Loucy (cell line): ENCODE measurements around the gene CELF2.

ENCODE experiments used
- H2AFZ ChIP-seq: fragments of 200-600 bp; sonication (generic); 2 replicates; pipeline ENCODE4 v1.6.0; 2016; ENCODE audit warnings: antibody characterized with exemption, mild to moderate bottlenecking, low read length, moderate library complexity
- H3F3A ChIP-seq: fragments of 200-600 bp; 2 replicates; pipeline ENCODE4 v1.6.0; 2016; ENCODE audit warnings: antibody characterized with exemption, low read depth, mild to moderate bottlenecking
- H3K27me3 ChIP-seq: fragments of 200-600 bp; sonication (generic); 2 replicates; pipeline ENCODE4 v1.6.1; 2014; ENCODE audit warnings: low read length, mild to moderate bottlenecking; ENCODE audit not compliant: insufficient read depth, poor library complexity, severe bottlenecking
- H3K36me3 ChIP-seq: fragments of 200-600 bp; sonication (generic); 2 replicates; pipeline ENCODE4 v1.6.1; 2016; ENCODE audit warnings: low read length; ENCODE audit not compliant: insufficient read depth
- H3K4me1 ChIP-seq: fragments of 200-600 bp; sonication (generic); 2 replicates; pipeline ENCODE4 v1.5.1; 2014; ENCODE audit warnings: low read length, mild to moderate bottlenecking; ENCODE audit not compliant: insufficient read depth, poor library complexity, severe bottlenecking
- H3K4me2 ChIP-seq: fragments of 200-600 bp; sonication (generic); 2 replicates; pipeline ENCODE4 v1.6.0; 2014; ENCODE audit warnings: antibody characterized with exemption, low read length, low read depth, mild to moderate bottlenecking; ENCODE audit not compliant: poor library complexity, severe bottlenecking
- H3K4me3 ChIP-seq: fragments of 200-600 bp; sonication (generic); 2 replicates; pipeline ENCODE4 v1.5.1; 2014; ENCODE audit warnings: low read length, mild to moderate bottlenecking, mixed read lengths; ENCODE audit not compliant: poor library complexity, severe bottlenecking
- H3K79me2 ChIP-seq: fragments of 200-600 bp; sonication (generic); 2 replicates; pipeline ENCODE4 v1.6.1; 2014; ENCODE audit warnings: low read length; ENCODE audit not compliant: insufficient read depth
- H3K9ac ChIP-seq: fragments of 200-600 bp; sonication (generic); 2 replicates; pipeline ENCODE4 v1.6.0; 2014; ENCODE audit warnings: mild to moderate bottlenecking, low read depth, low read length, moderate library complexity; ENCODE audit not compliant: poor library complexity, severe bottlenecking
- H3K9me2 ChIP-seq: fragments of 200-600 bp; sonication (generic); replicated peaks from 2 replicates; pipeline ENCODE4 v1.6.1; 2016; ENCODE audit warnings: low read depth, low read length, mixed read lengths
- H3K9me3 ChIP-seq: fragments of 200-600 bp; sonication (generic); 2 replicates; pipeline ENCODE4 v1.6.1; 2014; ENCODE audit warnings: mild to moderate bottlenecking, antibody characterized with exemption, low read length, low read depth; ENCODE audit not compliant: insufficient read depth
- H4K20me1 ChIP-seq: fragments of 200-600 bp; sonication (generic); 2 replicates; pipeline ENCODE4 v1.6.0; 2014; ENCODE audit warnings: antibody characterized with exemption, low read length, mild to moderate bottlenecking; ENCODE audit not compliant: insufficient read depth, poor library complexity, severe bottlenecking
- CTCF ChIP-seq: fragments of 200-600 bp; sonication (generic); conservative IDR thresholded peaks from 2 replicates; pipeline ENCODE4 v1.5.1; 2014; ENCODE audit warnings: mild to moderate bottlenecking, antibody characterized with exemption, low read length
- EZH2phosphoT487 ChIP-seq: fragments of 200-600 bp; IDR thresholded peaks from 2 replicates; pipeline ENCODE4 v1.6.1; 2018; ENCODE audit warnings: antibody characterized with exemption, mild to moderate bottlenecking, moderate library complexity, borderline replicate concordance

Gene CELF2

GRCh38 chr10:11355592-11355991, 337.9 kb downstream of the CELF2 start:
- H4K20me1 ChIP-seq, result no peaks in the 10 kb centered on the region
- TF ChIP-seq CTCF, result peak; percentile 18; the same call in 1 of the 2 replicates
- no peak for TF ChIP-seq EZH2phosphoT487
- H3K4me3 ChIP-seq, result no peak overlapping the region
- no peak overlapping the region for H2AFZ ChIP-seq
- no peaks in the 10 kb centered on the region for H3K9me2 ChIP-seq
- no peaks in the 10 kb centered on the region for H3K79me2 ChIP-seq
- H3K9me3 ChIP-seq, result no peaks in the 10 kb centered on the region
- H3K4me2 ChIP-seq, result no peak overlapping the region
- no peaks in the 10 kb centered on the region for H3K27me3 ChIP-seq
- no peaks in the 10 kb centered on the region for H3F3A ChIP-seq
- H3K9ac ChIP-seq, result no peak overlapping the region
- no peaks in the 10 kb centered on the region for H3K36me3 ChIP-seq
- no peaks in the 10 kb centered on the region for H3K4me1 ChIP-seq

- TF ChIP-seq CTCF, result peak; percentile 24; the same call in 1 of the 2 replicates
- no peak for TF ChIP-seq EZH2phosphoT487
- Histone ChIP-seq H3K9me3 (no peaks in the 10 kb centered on the region), H3K4me2 (no peak overlapping the region)
Measured at GRCh38 chr10:11357439-11357838, 339.8 kb downstream of the CELF2 start.

GRCh38 chr10:11358011-11358410, 340.3 kb downstream of the CELF2 start:
- Histone ChIP-seq H3K9me2 (no peaks in the 10 kb centered on the region), H3K79me2 (no peaks in the 10 kb centered on the region), H3K4me3 (no peak overlapping the region), H3F3A (no peaks in the 10 kb centered on the region), H3K9ac (no peak overlapping the region), H3K4me2 (no peak overlapping the region), H3K4me1 (no peaks in the 10 kb centered on the region), H3K27me3 (no peaks in the 10 kb centered on the region), H3K36me3 (no peaks in the 10 kb centered on the region), H4K20me1 (no peaks in the 10 kb centered on the region), H3K9me3 (no peaks in the 10 kb centered on the region), H2AFZ (no peak overlapping the region)
- TF ChIP-seq CTCF (no peak), EZH2phosphoT487 (no peak)

More at GRCh38 chr10:11357439-11357838, 339.8 kb downstream of the CELF2 start:
- Histone ChIP-seq H3K9me2 (no peaks in the 10 kb centered on the region), H4K20me1 (no peaks in the 10 kb centered on the region), H3K4me1 (no peaks in the 10 kb centered on the region), H3K4me3 (no peak overlapping the region), H3F3A (no peaks in the 10 kb centered on the region), H3K27me3 (no peaks in the 10 kb centered on the region), H3K9ac (no peak overlapping the region), H3K36me3 (no peaks in the 10 kb centered on the region), H2AFZ (no peak overlapping the region), H3K79me2 (no peaks in the 10 kb centered on the region)
